Ecto neural progenitor cell (in vitro differentiated cells): ENCODE data around the gene SEMA5A.
"Not testable (repeated sequence)": the region's sequence is repeated elsewhere in the genome, so short reads cannot be mapped to it uniquely, and the experiment has no call there.

ENCODE experiments used
- DNase-seq: peaks from one replicate; pipeline ENCODE4 v3.0.0-alpha.2; 2018; ENCODE audit warnings: low spot score

Gene SEMA5A

DNA sequence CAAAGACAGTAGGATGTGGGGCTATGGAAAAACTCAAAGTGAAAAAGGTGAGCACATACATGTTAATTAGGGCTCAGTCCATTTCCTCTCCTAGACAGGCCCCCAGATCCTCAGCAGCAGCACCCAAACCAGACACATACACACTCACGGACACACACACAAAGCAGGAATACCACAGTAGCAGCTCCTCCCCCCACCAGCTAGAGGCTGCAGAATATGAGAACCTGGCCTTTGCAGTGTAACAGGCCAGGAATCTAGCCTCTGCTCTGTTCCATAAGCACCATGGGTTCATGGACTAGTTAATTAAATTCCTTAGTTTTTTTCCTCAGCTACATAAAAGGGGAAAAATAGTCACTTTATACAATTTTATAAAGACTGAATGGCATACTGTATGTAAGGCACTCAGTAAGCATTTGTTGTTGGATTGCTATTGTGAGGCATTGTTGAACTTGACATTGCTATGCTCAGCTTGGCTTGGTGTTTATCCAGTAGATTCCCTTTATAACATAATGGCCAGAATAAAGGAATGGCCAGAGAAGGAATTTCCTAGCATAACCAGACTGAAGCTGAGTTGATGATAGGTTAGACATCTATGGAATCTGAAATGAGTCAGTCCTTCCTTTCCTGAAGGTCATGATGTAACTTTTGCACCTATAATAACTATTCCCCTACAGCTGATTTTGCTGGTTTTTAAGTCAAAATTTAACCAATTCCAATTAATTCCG, 186.8 kb downstream of the SEMA5A start:
- no peak for DNase-seq

DNA sequence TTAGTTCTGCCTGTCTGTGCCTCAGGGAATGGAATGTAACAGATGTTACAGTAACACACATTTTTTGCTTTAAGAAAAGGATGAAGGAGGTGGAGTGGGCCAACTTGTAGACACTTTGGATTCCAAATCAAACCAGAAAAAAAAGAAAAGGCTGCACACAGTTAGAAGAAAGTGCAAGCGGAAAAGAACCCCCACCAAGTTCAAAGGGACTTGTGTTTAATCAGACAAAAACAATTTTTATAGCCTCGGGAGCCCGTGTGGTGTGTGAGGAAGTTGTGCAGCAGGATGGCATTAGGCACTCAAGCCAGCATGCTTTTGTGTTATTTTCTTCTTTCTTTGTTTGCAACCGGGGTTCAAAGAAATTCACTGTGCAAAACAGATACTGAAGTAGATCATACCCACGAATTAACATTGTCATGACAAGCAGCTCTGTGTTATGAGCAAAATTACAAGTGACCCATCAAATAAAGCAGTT, 189.5 kb downstream of the SEMA5A start:
- no peak for DNase-seq

- no peak for DNase-seq
These were observed 191.4 kb downstream of the SEMA5A start for GRCh38 chr5:9354336-9355081.

GRCh38 chr5:9353048-9353447, 192.8 kb downstream of the SEMA5A start:
- DNase-seq: not testable (repeated sequence)

- DNase-seq: no peak
These were observed 194.3 kb downstream of the SEMA5A start for GRCh38 chr5:9351546-9351945.

DNA sequence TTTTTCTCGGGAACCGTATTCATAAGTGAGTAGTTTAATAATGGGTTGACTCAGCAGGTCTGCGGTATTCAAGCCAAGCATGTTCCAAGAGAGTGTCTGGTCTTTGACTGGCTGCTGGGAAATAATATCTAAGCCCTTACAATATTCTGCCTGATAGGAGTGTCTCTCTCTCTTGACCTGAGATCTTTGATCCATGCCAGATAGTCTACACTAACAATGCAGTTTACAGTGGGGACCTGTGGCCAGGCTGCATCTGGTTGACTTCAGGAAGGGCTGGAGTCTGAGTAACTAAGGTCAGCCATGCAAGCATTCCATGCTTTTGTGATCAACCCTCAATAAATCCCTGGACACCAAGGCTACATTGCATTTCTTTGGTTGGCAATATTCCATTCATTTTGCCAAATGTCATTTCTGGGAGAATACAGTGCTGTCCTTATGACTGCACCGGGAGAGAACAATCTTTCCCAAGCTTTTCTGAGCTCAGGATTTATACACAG, 195.5 kb downstream of the SEMA5A start:
- DNase-seq: no peak

GRCh38 chr5:9348401-9348996, 197.4 kb downstream of the SEMA5A start:
- no peak for DNase-seq

DNA sequence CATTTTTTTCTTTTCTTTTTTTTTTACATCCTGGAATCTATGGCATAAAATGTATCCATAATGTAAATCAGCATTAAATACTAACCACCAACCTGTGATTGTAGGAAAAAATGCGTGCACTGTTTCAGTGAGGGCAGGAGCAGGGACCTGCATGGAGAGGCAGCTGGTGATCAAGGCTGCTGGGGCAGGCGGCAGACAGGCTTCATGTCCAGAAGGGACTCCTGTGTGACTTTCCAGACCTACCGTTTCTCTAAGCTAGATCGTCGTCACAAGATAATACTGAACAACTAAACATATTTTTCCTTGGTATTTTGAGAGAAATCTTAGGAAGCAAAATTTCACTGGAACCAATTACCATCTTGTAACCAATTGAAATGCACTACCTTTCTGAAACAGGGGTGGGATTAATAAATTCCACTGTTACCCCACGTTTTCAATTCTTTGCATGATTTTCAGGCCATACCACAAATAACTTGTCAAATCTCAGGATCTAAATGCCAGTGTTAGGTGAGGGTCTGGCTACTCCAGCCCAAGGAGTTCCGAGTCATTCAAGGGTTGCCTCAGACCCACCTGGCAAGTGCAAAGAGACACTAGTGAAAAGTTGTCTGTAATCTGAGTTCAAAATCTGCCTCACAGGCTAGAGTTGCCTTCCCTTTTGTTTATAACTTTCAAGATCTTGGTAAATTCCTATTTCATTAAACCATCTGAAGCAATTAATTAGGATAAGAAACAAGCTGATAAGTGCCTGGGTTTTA, 198.2 kb downstream of the SEMA5A start:
- no peak for DNase-seq

DNA sequence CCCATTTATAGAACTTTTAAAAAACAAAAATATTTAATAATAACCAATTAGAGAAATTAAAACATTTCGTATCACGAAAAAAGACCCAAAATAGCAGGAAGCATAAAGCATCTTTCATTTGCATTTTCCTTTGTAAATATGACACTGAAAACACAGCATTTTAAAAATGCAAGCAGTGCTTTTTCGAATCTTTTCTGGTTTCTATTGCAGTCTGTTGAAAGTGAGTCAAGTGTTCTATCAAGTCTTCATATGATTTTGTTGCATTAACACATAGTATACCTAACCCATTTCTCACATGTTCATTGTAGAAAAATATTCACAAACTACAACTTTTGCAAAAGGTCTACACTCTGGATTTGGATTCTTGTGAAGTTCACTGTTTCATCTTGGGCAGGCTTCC, 198.8 kb downstream of the SEMA5A start:
- DNase-seq: no peak

- no peak for DNase-seq
These were observed 201.1 kb downstream of the SEMA5A start for GRCh38 chr5:9344751-9345240.

- no peak for DNase-seq
These were observed 202.6 kb downstream of the SEMA5A start for GRCh38 chr5:9343146-9343850.

DNA sequence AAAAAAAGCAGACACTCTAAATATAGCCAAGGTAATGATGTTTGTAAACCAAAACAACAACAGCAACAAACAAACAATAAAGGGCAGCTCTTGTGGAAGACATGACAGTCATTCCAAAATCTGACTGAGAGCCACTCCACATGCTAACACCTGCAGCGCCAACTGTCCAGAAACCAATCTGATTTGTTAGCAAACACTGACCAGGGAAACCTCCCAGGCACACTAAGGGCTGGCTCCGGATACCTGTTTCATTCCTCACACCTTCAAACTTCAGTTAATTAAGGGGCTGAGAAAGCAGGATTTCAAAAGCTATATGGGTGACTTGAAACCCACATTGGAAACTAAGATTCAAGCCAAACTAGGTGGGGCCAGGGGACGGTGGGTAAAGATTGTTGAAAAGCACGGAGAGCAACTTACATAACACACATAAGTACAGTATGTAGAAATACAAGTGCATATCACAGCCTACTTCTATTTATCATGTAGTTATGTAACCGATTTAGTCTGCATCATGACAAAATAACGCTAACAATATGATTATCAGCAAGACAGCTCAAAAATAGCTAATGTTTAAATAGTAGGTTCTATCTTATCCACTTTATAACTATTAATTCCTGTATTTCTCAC, 203.6 kb downstream of the SEMA5A start:
- no peak for DNase-seq

GRCh38 chr5:9340085-9340484, 205.8 kb downstream of the SEMA5A start:
- DNase-seq: no peak

DNA sequence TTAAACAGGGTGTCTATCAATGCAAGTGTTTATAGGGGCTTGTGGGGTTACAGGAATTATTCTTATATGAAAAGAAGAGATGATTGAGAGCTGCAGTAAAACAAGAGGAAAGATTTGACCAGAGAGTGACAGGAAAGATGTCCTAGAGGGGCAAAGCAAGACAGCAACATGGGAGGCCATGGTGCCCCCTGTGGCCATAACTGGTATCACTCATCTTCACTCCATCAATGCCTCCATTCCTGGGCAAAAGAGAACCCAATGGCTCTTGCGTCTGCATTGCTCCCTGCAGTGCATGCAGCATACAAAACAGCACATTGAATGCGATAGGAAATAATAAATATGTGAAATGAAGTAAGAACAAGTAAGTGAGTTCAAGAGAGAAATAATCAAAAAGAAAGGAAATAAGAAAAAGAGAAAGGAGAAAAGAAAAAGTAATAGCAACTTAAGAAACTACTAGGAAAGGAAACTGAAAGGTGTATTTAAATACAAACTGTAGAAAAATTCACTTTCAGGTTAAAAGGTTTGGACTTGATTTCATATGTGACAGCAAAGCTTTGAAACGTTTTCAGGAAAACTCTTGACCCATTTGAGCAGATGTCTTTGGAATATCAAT, 206.6 kb downstream of the SEMA5A start:
- DNase-seq: no peak

DNA sequence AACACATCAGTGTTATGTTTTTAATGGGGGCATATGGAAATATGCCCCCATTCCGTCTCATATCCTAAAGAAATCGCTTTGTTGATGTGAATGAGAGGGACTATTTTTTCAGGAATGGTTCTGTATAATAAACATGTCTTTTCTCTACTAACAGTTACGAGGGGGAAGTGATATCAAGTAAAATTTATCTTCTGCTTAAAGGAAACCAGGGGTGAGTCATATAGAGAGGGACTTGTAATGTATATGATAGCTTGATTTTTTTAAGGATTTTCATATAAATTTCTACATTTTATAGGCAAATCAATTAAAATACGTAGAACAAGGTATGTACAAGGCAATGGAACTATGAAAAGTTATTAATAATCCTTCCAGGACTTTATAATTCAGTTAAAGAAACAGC, 207.1 kb downstream of the SEMA5A start:
- no peak for DNase-seq

DNA sequence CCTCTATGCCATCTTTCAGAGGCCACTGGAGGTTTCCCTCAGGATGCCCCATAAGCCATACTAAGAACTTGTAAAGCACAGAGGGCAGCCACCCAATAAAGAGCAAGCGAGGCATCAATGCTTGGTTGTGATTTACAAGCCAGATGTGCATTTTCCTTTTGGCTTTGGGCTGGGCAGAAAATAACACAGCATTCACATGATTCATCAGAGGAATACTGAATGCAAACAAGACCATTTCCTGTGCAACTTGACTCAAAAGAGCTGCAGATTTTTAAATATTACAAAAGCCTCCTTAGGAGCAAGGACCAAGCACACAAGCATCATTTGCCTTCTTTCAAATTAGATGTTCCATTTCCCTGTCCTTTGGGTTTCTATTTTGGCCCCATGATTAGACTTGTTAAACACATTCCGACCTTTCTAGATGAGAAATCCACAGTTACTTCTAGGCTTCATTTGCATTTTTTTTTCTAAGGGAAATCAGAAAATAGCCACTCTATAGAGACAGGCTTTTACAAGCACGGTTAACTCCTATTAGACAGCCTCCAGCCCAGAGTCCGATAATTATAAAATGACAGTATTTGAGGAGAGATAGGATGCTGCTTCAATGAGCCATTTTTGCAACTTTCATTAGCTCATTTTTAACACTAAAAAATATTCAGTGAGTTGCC, 207.8 kb downstream of the SEMA5A start:
- DNase-seq: no peak

DNA sequence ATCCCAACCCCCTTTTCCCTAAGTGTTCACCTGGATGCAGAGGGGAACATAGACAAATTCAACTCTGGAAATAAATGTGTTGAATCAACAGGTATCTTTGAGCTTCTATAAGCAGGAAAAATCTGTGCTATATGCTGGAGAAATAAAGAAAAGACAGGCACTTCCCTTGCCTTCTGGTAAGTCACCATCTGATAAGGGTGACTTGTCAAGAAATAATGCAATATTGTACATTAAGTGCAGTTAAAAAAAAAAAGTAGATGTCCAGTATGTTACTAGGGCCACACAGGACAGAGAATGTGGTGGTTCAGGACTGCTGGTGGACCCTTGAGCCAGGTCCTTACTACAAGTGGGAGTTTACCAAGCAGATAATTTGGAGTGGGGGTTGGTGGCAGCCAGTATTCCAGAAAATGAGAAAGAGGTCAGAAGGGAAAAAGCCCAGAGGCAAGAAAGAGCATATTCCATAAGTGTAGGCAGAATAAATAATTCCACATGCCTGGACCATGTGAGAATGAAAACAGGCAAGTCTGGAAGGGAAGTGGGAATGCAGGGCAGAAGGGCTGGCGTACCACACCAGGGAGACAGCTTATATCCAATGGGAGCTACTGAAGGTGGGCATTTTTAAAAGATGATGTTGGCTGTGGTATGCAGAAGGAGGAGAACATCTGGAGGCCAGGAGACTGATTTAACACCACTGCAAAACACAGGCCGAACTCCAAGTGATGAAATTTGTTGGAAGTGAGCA, 209.9 kb downstream of the SEMA5A start:
- no peak for DNase-seq

DNA sequence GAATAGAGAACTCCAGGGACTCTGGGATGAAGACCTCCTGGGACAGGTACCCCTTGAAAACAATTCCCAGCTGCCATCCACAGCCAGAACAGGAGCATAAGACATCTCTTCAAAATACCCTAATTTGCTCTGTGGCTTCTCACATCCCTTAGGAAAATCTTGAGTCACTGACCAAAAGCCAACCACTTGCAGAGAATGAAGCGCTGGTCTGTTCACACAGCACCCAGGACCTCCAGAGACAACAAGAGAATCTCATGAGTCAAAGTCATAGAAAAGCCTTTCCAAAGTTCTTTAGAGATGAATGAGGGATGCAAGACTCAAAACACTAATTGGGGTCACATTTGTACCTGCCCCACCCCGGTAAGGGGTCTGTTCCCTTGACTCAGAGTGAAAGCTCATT, 210.6 kb downstream of the SEMA5A start:
- DNase-seq: no peak

- DNase-seq: no peak
These were observed 213.8 kb downstream of the SEMA5A start for GRCh38 chr5:9332026-9332425.
